Heart right ventricle (tissue), 16 donors: ENCODE results near the gene CLTB. TPM values are rescaled to one million over a fixed set of nuclear protein-coding genes. Genes with fewer than 3 reads are reported as not detected.

Experiments
- ATAC-seq, 8 donors: fragments of 200-7000 bp; cut with Tn5 transposase; one replicate each; pipeline ENCODE4 v1.9.1; 2020; ENCODE audit warnings: mild to moderate bottlenecking in 8 of 8, moderate library complexity in 8 of 8, moderate number of reproducible peaks in 1 of 8
- DNase-seq, 2 donors: peaks; one replicate each; pipeline ENCODE4 v3.0.0-alpha.2; 2020
- H3K27ac ChIP-seq, 10 donors: fragments of 200-600 bp; sonication (generic) in 2 of 10; one replicate each; pipeline versions ENCODE4 v1.5.0 to v1.8.0; 2020 to 2022; ENCODE audit warnings: mild to moderate bottlenecking in 3 of 10
- H3K27me3 ChIP-seq, 7 donors: fragments of 200-600 bp; one replicate each; pipeline ENCODE4 v1.8.0; 2021 to 2022; ENCODE audit warnings: mild to moderate bottlenecking in 2 of 7
- H3K36me3 ChIP-seq, 9 donors: fragments of 200-600 bp; sonication (generic) in 1 of 9; one replicate each; pipeline versions ENCODE4 v1.5.0 to v1.8.0; 2020 to 2022; ENCODE audit warnings: mild to moderate bottlenecking in 2 of 9
- H3K4me1 ChIP-seq, 9 donors: fragments of 200-600 bp; sonication (generic) in 1 of 9; one replicate each; pipeline versions ENCODE4 v1.5.0 to v1.8.0; 2020 to 2022; ENCODE audit warnings: mild to moderate bottlenecking in 4 of 9
- H3K4me3 ChIP-seq, 10 donors: fragments of 200-600 bp; sonication (generic) in 2 of 10; one replicate each; pipeline versions ENCODE4 v1.5.0 to v1.8.0; 2020 to 2022; ENCODE audit warnings: mild to moderate bottlenecking in 7 of 10, moderate library complexity in 2 of 10
- H3K9me3 ChIP-seq, 11 donors: fragments of 200-600 bp in 10 of 11; sonication (generic) in 2 of 11; one replicate each; pipeline versions ENCODE4 v1.5.0 to v1.8.0; 2013 to 2022; ENCODE audit warnings: mild to moderate bottlenecking in 2 of 11, control low read depth in 1 of 11, moderate library complexity in 1 of 11
- CTCF ChIP-seq, 9 donors: fragments of 200-600 bp; sonication (generic) in 2 of 9; IDR thresholded peaks; one replicate each; pipeline versions ENCODE4 v1.5.0 to v1.8.0; 2021 to 2022; ENCODE audit warnings: antibody characterized with exemption in 9 of 9, mild to moderate bottlenecking in 5 of 9, moderate library complexity in 1 of 9
- WGBS, 2 donors: extraction: QIAGEN DNeasy Blood & Tissue Kit; methylation state at CpG; one replicate each; pipeline ENCODE4 v1.1.7; 2013; ENCODE audit warnings: inconsistent platforms in 1 of 2; 5-methylcytosine and 5-hydroxymethylcytosine counted together
- intact Hi-C, 10 donors: fragments of 100-400 bp; cut with DNase I; formaldehyde crosslinking; loops; one replicate each; pipeline versions ENCODE4 v1.11.1 to v1.14.2; 2022
- long read RNA-seq, 3 donors: library from polyadenylated mRNA; unstranded; transcript quantifications; one replicate each; pipeline ENCODE4 v2.0.0, GENCODE V29; 2020 to 2021
- polyA plus RNA-seq, 2 donors: library from polyadenylated mRNA; stranded (reverse); fragments of 200-250 nt; gene quantifications; one replicate each; pipeline ENCODE4 v1.2.3, GENCODE V29; 2013
- total RNA-seq, 10 donors: library from RNA; stranded (reverse); fragmentation: NEBNext Ultra II Directional in 3 of 10; extraction: Animal tissue kit (Norgen Biotek cat#: 25700) in 3 of 10; gene quantifications; one replicate each; pipeline versions ENCODE4 v1.2.1 to v1.2.4, GENCODE V29; 2021 to 2023
- donor health status: Arrhythmogenic right ventricular cardiomyopathy.
- donor health status: ischemic (EF 13 %, LVEDD 7.1; RV severe dilation, severe dysfunction).
- donor health status: healthy with polysubstance abuse.
- donor health status: DM: no; HTN: yes; CAD: no.
- donor health status: DM: no; HTN: no; CAD: no.
- donor health status: ischemic (EF 25% LVEDD 6.9; RV normal size, moderate dysfunction).
- donor health status: ischemic (EF 25% LVEDD 5.7; RV mildly dilated, moderate dysfunction).
- donor health status: healthy.
- donor health status: DM: yes; HTN: yes; CAD: no.
- donor health status: Ischemic cardiomyopathy.
- donor health status: ischemic (EF 35%, LVEDD 5.7; RV mildly dilated, moderate dysfunction).
- donor health status: nonischemic (EF 11% LVEDD 7.7; RV severe dilation, severe dysfunction).
- donor health status: DM: yes; HTN: yes; CAD: no.
- donor health status: PGD.
- donor health status: ischemic (EF 29% LVEDD 5.4; RV normal size, mild dysfunction).
- donor health status: nonischemic (EF 23%, LVEDD 6.1; RV moderate dilation, normal function).

The CLTB gene
- total RNA-seq: 100 to 1,000 TPM; 192 to 246 (median 214) TPM
- 100 to 1,000 TPM; 546 to 569 TPM for polyA plus RNA-seq
- long read RNA-seq, donor 1, transcript CLTB-202 (5 exons, 1,161 nt): major isoform, 259 of 281 reads
- long read RNA-seq, donor 1, partial matches to known transcripts: 11 of 281 reads
- long read RNA-seq, donor 1, other reads (novel, unspliced or antisense): 9 of 281 reads
- long read RNA-seq, donor 2, transcript CLTB-202 (5 exons, 1,161 nt): major isoform, 272 of 296 reads
- long read RNA-seq, donor 2, partial matches to known transcripts: 6 of 296 reads
- long read RNA-seq, donor 2, other reads (novel, unspliced or antisense): 16 of 296 reads
- long read RNA-seq, donor 3, transcript CLTB-202 (5 exons, 1,161 nt): major isoform, 43 of 70 reads
- long read RNA-seq, donor 3, partial matches to known transcripts: 18 of 70 reads
- long read RNA-seq, donor 3, other reads (novel, unspliced or antisense): 7 of 70 reads

- DNase-seq (peak; percentile 88 to 95), ATAC-seq (peak; percentile 93 to 98 (median 95))
- WGBS, 2 donors: 1 to 2% methylated on average over 82 to 107 of the region's 107 CpGs
- Histone ChIP-seq H3K9me3 (no peaks in the 10 kb centered on the region), H3K4me1 (peaks cover 28 to 55% (median 48%) of the 10 kb centered on the region in 9 donors), H3K4me3 (peak within 1 kb of the TSS; percentile 80 to 100 (median 98)), H3K27me3 (no peaks in the 10 kb centered on the region), H3K36me3 (peaks cover 0 to 7% (median 0%) of the 10 kb centered on the region in 9 donors), H3K27ac (peak within 1 kb of the TSS; percentile 89 to 99 (median 97))
- TF ChIP-seq CTCF (IDR thresholded peaks at IDR 0.05): peak; percentile 53 to 91 (median 79)
- intact Hi-C loops: loop anchor here in 8 of 10 donors (1.0 to 10.0 kb wide), 10 partner anchors 27 to 529 kb away; partner anchors contain the start of genes RNF44 (in 5 of the 8), FAF2 (in 3 of the 8), CDHR2 (in 1 of the 8) and HIGD2A (in 1 of the 8)
Measured at GRCh38 chr5:176415952-176416924, at the start of gene CLTB. Gene CLTB (minus strand): TSS chr5:176416539. CDS start chr5:176416363, 176 bp downstream.

GRCh38 chr5:176463113-176463764 is 46.9 kb upstream of the CLTB start:
- no peaks in the 10 kb centered on the region for H3K27me3 ChIP-seq
- no peak overlapping the region for H3K4me3 ChIP-seq
- WGBS, 2 donors: 88 to 91% methylated on average over 7 of the region's 7 CpGs
- H3K4me1 ChIP-seq: peaks cover 0 to 37% (median 32%) of the 10 kb centered on the region in 9 donors
- no peak for ATAC-seq
- no peak for DNase-seq
- no peak for TF ChIP-seq CTCF (IDR thresholded peaks at IDR 0.05)
- H3K9me3 ChIP-seq: no peaks in the 10 kb centered on the region
- no peak overlapping the region for H3K27ac ChIP-seq
- peaks cover 0 to 28% (median 0%) of the 10 kb centered on the region in 9 donors for H3K36me3 ChIP-seq
- intact Hi-C loops: no loop called here

- Histone ChIP-seq H3K27ac (no peak overlapping the region), H3K9me3 (no peaks in the 10 kb centered on the region), H3K36me3 (peaks cover 0 to 19% (median 0%) of the 10 kb centered on the region in 9 donors), H3K4me1 (peaks cover 0 to 34% (median 26%) of the 10 kb centered on the region in 9 donors), H3K4me3 (no peak overlapping the region), H3K27me3 (no peaks in the 10 kb centered on the region)
- intact Hi-C loops: no loop called here
- 95 to 97% methylated on average over 2 of the region's 2 CpGs for WGBS, 2 donors
- no peak for TF ChIP-seq CTCF (IDR thresholded peaks at IDR 0.05)
- no peak for ATAC-seq
- no peak for DNase-seq
Measured at GRCh38 chr5:176461349-176461748, 45.0 kb upstream of the CLTB start.
